Neuron (in vitro differentiated cells): ENCODE measurements around the gene TARBP2.

Experiments
- H2AFZ ChIP-seq: one replicate; pipeline ENCODE4 v1.6.1; 2013; ENCODE audit warnings: low read depth, mild to moderate bottlenecking, inconsistent platforms, low read length, moderate library complexity
- H3K27me3 ChIP-seq: one replicate; pipeline ENCODE4 v1.6.1; 2013; ENCODE audit warnings: low read length; ENCODE audit not compliant: insufficient read depth
- H3K36me3 ChIP-seq: one replicate; pipeline ENCODE4 v1.6.1; 2013; ENCODE audit warnings: low read length; ENCODE audit not compliant: insufficient read depth
- H3K4me1 ChIP-seq: one replicate; pipeline ENCODE4 v1.6.1; 2013; ENCODE audit warnings: low read length; ENCODE audit not compliant: insufficient read depth
- H3K4me3 ChIP-seq: 2 replicates; pipeline ENCODE4 v1.5.1; 2013; ENCODE audit warnings: mild to moderate bottlenecking, low read length, moderate library complexity
- H3K9me3 ChIP-seq: one replicate; pipeline ENCODE4 v1.6.1; 2013; ENCODE audit warnings: low read length

The TARBP2 gene

DNA sequence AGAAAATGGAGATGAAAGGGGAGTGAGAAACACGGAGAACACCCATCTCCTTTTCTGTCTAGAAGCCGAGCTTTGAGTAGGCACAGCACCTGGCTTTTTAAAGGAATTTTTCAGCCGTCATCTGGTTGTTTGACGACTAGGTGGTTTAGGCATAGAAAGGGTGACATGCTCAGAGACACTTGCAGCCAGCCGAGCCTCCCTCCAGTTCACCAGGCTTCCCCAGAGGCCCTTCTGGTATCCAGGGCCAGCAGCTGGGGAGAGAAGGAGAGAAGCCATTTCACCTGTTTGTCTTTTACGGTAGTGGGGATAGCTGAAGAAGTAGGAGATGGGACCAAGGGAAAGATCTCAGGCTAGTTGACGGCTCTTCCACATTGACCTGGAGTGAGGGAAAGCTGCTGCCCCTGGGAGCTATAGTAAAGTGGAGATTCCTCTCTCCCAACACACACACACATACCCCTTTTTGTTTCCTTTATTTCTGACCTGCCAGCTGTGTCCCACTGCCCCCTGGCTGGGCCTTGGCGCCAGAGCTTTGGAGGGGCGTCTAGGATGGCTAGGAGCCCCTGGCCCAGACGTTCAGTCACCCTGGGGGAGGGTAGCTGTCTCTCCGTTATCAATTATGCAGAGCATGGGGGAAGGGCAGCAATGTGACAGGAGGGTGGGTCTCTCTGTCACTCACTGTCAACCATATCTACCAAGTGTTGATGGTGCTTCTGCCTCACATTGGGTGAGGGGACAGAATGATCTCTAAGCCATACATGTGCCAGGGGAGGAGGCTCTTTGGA is 7.3 kb upstream of the TARBP2 start:
- Histone ChIP-seq H3K36me3 (no peaks in the 10 kb centered on the region), H2AFZ (peak overlapping the region; percentile 11), H3K9me3 (no peaks in the 10 kb centered on the region), H3K4me3 (peak overlapping the region; percentile 52), H3K4me1 (peaks cover 37% of the 10 kb centered on the region), H3K27me3 (no peaks in the 10 kb centered on the region)

DNA sequence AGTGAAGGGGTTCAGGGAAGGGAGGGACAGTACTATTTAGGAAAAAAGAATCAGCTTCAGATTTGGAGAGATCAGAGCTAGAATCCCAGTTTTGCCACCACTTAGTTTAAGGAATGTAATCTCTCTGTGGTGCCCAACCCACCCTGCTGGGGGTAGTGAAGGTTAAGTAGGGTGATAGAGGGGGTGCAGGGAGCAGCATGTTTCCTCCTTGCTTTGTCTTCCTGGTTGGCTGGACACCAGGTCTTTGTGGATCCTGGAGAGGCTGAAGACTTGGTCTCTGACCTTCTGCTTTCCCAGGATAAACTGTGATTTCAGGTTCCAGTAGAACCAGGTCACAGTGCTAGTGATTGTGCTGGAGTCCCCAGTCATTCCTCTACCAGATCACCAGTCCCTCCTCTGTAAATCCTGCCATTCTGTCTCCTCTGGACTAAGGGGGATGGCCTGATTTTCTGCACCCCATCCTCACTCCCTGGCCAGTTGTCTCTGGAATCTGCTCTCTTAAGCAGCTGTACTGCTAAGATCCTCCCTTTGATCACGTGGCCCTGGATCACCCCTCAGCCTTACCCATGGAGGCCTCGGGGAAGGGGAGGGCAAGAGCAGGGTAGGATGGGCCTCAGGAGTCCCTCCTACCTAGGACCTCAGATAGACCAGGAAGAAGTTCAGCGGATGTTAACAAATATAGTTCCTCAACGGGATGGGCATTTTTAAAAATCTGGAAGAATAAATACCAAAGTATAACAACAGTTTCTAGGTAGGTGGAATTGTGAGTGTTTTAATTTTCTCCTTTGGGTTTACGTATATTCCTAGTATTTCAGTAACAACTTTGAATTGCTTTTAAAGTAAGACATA is 5.0 kb upstream of the TARBP2 start:
- Histone ChIP-seq H3K27me3 (no peaks in the 10 kb centered on the region), H3K36me3 (no peaks in the 10 kb centered on the region), H2AFZ (no peak overlapping the region), H3K4me3 (no peak overlapping the region), H3K9me3 (no peaks in the 10 kb centered on the region), H3K4me1 (peaks cover 46% of the 10 kb centered on the region)

DNA sequence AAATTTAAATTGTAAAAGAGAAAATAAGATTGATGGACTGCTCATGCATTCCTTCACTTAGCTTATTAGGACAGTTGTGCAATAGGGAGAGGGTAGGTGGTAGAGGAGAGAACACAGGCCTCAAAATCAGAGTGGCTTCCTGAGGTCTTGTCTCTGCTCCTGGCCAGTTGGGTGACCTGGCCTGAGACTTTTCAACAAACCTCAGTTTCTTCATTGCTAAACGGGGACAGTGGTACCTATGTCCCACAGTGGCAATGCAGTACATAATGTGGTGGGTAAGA is 4.4 kb upstream of the TARBP2 start:
- peaks cover 49% of the 10 kb centered on the region for H3K4me1 ChIP-seq
- no peak overlapping the region for H3K4me3 ChIP-seq
- H3K36me3 ChIP-seq: no peaks in the 10 kb centered on the region
- H3K27me3 ChIP-seq: no peaks in the 10 kb centered on the region
- no peaks in the 10 kb centered on the region for H3K9me3 ChIP-seq
- no peak overlapping the region for H2AFZ ChIP-seq

DNA sequence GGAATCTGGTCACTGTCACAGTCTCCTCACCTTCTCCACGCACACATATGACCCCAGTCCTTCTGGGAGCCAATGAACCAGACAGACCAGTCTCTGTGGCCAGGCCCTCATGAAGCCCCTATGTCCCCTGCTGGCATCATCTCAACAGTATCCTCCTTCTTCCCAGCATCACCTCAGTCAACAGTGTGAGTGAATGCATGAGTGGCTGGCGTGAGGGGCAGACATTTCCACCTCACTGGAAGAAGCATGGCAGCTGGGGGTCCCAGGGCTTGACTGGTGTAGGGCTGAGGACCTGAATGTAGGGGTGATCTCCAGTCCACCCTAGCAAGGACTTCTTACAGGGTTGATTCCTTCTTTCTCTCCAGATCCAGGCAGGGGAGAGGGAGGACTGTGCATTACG is 3.6 kb upstream of the TARBP2 start:
- H3K9me3 ChIP-seq: no peaks in the 10 kb centered on the region
- H3K36me3 ChIP-seq: no peaks in the 10 kb centered on the region
- H3K4me1 ChIP-seq: peaks cover 50% of the 10 kb centered on the region
- no peak overlapping the region for H2AFZ ChIP-seq
- H3K4me3 ChIP-seq: no peak overlapping the region
- H3K27me3 ChIP-seq: no peaks in the 10 kb centered on the region

DNA sequence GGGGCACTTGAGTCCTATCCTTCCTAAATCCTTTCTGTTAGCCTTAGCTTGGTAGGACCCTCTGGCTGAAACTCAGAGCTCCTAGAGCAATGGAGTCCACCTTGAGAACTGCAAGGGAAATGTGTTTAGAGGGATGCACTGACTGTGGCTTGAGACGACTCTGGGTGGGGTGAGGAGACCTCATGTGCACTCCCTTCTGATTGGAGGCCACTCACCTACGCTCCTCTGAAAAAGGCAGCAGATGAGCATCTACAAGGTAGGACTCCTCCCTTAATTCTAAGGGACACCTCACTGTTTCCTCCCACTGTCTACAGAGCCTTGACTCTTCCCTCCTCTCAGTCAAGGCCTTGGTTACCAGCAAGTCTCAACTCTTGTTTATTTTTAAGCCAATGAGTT is 2.9 kb upstream of the TARBP2 start:
- peaks cover 47% of the 10 kb centered on the region for H3K4me1 ChIP-seq
- no peak overlapping the region for H2AFZ ChIP-seq
- H3K4me3 ChIP-seq: peak overlapping the region; percentile 80
- H3K9me3 ChIP-seq: no peaks in the 10 kb centered on the region
- H3K27me3 ChIP-seq: no peaks in the 10 kb centered on the region
- no peaks in the 10 kb centered on the region for H3K36me3 ChIP-seq

DNA sequence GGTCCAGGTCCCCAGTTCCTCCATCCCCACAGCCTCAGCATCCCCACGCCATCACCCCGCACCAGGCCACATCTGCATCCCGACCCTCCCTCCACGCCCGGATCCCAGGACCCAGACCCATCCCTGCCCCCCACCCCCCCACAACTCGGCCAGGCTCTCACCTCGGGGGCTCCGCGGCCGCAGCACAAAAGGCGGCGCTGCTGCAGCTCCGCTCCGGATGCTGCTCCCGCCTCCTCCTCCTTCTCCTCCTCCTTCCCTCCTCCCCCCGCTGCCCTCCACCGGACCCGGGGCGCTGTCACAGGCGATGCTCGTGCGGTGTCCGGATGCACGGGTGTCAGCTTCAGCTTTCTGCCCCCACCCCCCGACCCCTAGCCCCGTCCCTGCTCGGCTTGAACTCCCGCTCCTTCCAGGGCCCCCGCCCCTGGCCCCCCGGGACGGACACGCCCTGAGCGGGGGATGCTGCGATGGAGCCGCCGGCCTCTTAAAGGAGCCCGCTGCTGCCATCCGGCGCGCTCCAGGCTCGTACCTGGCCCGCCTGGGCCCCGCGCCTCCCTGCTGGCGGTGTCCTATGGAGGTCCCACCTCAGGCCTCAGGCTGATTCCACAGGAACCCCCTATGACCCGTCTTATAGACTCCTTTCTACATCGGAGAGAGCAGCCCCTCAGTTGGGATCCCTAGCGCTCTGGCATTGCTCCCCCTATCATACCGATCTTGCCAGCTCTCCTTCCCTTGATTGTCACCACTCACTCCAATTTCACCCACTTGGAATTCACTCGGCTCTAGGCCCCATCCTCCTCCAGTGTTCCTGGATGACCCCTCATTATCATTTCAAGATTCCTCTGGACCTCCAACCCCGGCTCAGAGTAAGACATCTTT is 1.6 kb upstream of the TARBP2 start, which contains the start of gene MAP3K12:
Gene MAP3K12, minus strand, starts transcription at position 193 of the 876 bp plus-strand sequence. CDS start 12,067 bp downstream, outside the sequence.
- peaks cover 35% of the 10 kb centered on the region for H3K4me1 ChIP-seq
- peak within 1 kb of the TSS; percentile 80 for H3K4me3 ChIP-seq
- H3K36me3 ChIP-seq: peaks cover 8% of the 10 kb centered on the region
- H2AFZ ChIP-seq: no peak within 1 kb of the TSS
- no peaks in the 10 kb centered on the region for H3K27me3 ChIP-seq
- no peaks in the 10 kb centered on the region for H3K9me3 ChIP-seq

DNA sequence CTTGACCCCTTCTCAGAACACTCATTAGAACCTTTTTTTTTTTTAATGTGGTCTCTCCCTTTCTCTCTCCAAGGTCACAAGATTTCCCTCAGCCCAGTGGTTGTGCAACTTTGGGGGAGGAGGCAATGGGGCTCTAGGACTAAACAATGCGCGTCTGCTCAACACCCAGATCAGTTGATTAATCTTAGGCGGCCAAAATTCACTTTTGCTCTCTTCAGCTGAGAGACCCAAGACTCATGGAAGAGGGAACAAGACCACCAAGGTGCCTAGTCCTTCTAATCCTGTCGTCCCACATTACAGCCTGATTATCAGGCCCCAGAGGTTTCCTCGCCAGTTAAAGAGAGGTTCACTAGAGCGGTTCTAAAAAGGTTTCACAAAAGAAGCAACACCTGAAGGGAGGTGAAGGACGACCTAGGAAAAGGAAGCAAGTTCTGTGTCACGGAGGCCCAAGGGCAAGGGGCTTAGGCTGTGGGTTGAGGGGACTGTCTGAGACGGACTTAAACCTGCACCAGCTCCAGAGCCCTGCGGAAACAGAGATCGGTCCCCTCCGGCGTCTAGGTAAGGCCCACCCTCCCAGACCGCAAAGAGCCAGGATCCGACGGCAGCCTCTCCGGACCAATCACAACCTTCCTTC is 824 bp upstream of the TARBP2 start:
- H3K4me1 ChIP-seq: peaks cover 32% of the 10 kb centered on the region
- H3K9me3 ChIP-seq: no peaks in the 10 kb centered on the region
- H3K4me3 ChIP-seq: peak overlapping the region; percentile 80
- H3K36me3 ChIP-seq: peaks cover 16% of the 10 kb centered on the region
- H3K27me3 ChIP-seq: no peaks in the 10 kb centered on the region
- H2AFZ ChIP-seq: no peak overlapping the region

DNA sequence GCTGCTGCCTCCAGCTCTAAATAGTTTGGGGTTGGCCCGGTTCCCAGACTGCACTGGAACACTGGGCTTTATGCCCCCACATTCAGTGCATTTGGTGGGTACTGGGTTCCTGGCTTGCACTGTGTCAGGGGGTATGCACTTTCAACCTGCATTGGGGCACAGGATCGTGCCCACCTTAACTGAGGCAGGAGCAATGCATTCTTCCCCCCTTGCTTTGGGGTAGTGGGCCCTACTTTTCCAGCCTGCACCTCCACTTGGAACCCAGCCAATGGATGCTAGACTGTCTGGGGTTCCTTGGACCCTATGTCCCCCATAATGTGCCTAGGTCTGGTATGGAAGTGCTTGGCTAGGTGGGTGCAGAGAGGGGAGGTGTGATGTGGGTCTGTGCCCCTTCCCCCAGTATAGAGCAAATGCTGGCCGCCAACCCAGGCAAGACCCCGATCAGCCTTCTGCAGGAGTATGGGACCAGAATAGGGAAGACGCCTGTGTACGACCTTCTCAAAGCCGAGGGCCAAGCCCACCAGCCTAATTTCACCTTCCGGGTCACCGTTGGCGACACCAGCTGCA is 615 bp downstream of the TARBP2 start:
- Histone ChIP-seq H3K27me3 (no peaks in the 10 kb centered on the region), H3K4me3 (peak overlapping the region; percentile 72), H3K4me1 (peaks cover 28% of the 10 kb centered on the region), H2AFZ (peak overlapping the region; percentile 70), H3K36me3 (peaks cover 30% of the 10 kb centered on the region), H3K9me3 (no peaks in the 10 kb centered on the region)

DNA sequence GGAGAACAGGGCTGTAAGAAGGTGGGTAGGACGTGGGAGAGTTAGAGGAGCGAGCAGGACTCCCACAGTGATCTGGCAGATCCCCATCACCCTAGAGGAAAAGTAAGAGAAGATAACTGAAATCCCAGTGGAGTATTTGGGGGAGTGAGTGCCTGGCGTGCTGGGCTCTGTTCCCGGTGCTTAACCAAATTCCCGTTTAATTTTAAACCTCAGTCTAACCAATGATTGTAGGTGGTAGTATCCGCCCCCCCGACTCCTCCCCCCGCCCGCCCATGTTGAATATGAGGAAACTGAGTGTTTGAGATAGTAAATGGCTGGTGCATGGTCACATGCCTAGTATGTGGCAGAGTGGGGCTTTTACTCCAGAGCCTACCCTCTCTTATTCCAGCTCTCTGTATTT is 1.2 kb downstream of the TARBP2 start:
- peak overlapping the region; percentile 72 for H3K4me3 ChIP-seq
- no peak overlapping the region for H2AFZ ChIP-seq
- no peaks in the 10 kb centered on the region for H3K27me3 ChIP-seq
- H3K9me3 ChIP-seq: no peaks in the 10 kb centered on the region
- H3K36me3 ChIP-seq: peaks cover 36% of the 10 kb centered on the region
- peaks cover 27% of the 10 kb centered on the region for H3K4me1 ChIP-seq

DNA sequence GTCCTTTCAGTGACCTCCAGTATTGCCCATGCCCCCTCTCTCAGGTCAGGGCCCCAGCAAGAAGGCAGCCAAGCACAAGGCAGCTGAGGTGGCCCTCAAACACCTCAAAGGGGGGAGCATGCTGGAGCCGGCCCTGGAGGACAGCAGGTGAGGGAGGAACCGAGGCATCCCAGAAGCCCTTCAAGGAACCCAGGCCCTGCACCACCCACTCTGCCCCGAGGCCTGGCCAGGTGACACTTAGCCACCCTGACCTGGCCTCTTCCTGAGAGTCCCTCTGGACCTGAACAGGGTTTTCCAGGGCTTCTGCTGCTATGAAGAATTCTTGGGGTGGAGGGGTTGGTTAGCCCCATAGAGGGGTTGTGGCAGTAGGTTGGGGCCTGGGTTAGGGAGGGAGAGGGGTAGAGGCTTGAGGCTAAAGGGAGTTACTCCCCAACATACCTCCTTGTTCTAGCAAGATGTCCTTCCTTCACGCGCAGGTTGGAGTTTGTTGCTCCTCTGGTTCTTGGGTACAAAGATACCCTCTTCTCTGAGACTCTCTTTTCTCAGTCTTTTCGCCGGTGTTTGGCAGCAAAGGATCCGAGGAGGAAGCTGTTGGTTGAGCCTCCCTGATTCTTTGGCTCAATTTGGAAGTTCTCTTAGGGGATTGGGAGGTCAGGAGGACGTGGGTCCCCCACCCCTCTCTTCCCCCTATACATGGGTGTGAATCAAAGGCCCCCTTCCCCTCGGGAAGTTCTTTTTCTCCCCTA is 2.1 kb downstream of the TARBP2 start:
- Histone ChIP-seq H3K4me3 (no peak overlapping the region), H3K27me3 (no peaks in the 10 kb centered on the region), H2AFZ (no peak overlapping the region), H3K36me3 (peaks cover 37% of the 10 kb centered on the region), H3K9me3 (no peaks in the 10 kb centered on the region), H3K4me1 (peaks cover 26% of the 10 kb centered on the region)

DNA sequence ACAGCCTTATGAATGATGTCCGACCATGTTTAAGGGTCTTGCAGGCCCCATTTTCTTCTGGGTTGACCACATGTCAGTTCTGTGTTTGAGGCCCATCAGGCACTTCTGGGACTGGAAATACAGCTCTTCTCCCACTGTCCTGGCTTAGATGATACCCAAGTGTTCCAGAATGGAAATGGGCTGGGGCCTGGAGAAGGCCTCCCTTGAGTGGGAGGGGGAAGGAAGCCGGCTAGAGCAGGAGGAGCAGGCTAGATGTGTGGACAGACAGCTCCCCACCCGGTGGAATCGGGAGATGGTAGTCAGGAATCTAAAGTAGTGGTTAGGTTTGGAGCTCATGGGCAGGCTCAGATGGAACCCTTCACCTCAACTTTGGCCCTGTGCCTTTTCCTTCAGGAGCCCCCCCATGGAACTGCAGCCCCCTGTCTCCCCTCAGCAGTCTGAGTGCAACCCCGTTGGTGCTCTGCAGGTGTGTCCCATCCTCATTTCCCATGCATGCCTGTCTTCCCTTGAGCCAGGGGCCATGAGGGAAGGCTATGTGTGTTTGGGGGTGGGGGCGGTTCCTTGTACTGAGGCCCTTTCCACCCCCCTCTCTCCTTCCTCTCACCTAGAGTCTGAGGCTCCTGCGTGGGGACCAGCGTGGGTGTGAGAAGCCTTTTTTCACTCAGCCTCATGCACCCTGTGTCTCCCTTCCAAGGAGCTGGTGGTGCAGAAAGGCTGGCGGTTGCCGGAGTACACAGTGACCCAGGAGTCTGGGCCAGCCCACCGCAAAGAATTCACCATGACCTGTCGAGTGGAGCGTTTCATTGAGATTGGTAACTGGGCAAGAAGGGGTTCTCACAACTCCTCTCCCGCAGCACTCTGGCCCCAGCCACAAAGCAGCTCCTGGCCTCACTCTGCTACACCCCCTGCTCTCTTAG is 3.2 kb downstream of the TARBP2 start:
- Histone ChIP-seq H3K4me3 (no peak overlapping the region), H3K36me3 (peaks cover 37% of the 10 kb centered on the region), H3K27me3 (no peaks in the 10 kb centered on the region), H3K9me3 (no peaks in the 10 kb centered on the region), H2AFZ (no peak overlapping the region), H3K4me1 (peaks cover 17% of the 10 kb centered on the region)
